Prostate gland (tissue), 2 donors: ENCODE results near the gene AGL.
"Not testable (repeated sequence)": the region's sequence is repeated elsewhere in the genome, so short reads cannot be mapped to it uniquely, and the experiment has no call there.

Source experiments
- POLR2A ChIP-seq: fragments of 450-650 bp; IDR thresholded peaks from one replicate; pipeline ENCODE4 v1.6.1; 2016; ENCODE audit warnings: antibody characterized with exemption, mild to moderate bottlenecking
- TF ChIP-seq, protein P1 (sequence below), 4 experiments: fragments of 200-600 bp in 2 of 4; fragments of 450-650 bp in 2 of 4; sonication (generic) in 2 of 4; IDR thresholded peaks; 1 replicate in 3 of 4; 2 replicates in 1 of 4; pipeline ENCODE4 v1.5.1; 2016 to 2019; ENCODE audit warnings: antibody characterized with exemption in 4 of 4, mild to moderate bottlenecking in 2 of 4, moderate library complexity in 2 of 4

DNA sequence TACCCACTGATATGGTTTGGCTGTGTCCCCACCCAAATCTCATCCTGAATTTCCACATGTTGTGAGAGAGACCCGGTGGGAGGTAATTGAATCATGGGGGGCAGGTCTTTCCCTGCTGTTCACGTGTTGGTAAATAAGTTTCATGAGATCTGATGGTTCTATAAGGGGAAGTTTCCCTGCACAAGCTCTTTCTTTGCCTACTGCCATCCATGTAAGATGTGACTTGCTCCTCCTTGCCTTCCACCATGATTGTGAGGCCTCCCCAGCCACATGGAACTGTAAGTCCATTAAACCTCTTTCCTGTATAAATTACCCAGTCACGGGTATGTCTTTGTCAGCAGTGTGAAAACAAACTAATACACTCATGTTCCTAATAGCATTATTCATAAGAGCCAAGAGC lies 9.8 kb upstream of the AGL start:
- not testable (repeated sequence) for TF ChIP-seq POLR2A
- TF ChIP-seq, protein P1, sequence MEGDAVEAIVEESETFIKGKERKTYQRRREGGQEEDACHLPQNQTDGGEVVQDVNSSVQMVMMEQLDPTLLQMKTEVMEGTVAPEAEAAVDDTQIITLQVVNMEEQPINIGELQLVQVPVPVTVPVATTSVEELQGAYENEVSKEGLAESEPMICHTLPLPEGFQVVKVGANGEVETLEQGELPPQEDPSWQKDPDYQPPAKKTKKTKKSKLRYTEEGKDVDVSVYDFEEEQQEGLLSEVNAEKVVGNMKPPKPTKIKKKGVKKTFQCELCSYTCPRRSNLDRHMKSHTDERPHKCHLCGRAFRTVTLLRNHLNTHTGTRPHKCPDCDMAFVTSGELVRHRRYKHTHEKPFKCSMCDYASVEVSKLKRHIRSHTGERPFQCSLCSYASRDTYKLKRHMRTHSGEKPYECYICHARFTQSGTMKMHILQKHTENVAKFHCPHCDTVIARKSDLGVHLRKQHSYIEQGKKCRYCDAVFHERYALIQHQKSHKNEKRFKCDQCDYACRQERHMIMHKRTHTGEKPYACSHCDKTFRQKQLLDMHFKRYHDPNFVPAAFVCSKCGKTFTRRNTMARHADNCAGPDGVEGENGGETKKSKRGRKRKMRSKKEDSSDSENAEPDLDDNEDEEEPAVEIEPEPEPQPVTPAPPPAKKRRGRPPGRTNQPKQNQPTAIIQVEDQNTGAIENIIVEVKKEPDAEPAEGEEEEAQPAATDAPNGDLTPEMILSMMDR (IDR thresholded peaks at IDR 0.05): not testable (repeated sequence)
